H9 (cell line): ENCODE measurements around the gene ARPC4. TPM values are rescaled to one million over a fixed set of nuclear protein-coding genes. Genes with fewer than 3 reads are reported as not detected.

Source experiments
- DNase-seq: peaks from one replicate; pipeline ENCODE4 v3.0.0-alpha.2; 2017
- H2AFZ ChIP-seq: one replicate; pipeline ENCODE4 v1.6.1; 2013; ENCODE audit warnings: mild to moderate bottlenecking, low read length, control low read depth, moderate library complexity
- H2AK5ac ChIP-seq: 2 replicates; pipeline ENCODE4 v1.6.1; 2013; ENCODE audit warnings: low read length, control low read depth, mixed read lengths; ENCODE audit not compliant: insufficient read length
- H2BK120ac ChIP-seq: one replicate; pipeline ENCODE4 v1.6.1; 2013; ENCODE audit warnings: low read depth, mild to moderate bottlenecking, low read length, control low read depth, inconsistent platforms; ENCODE audit not compliant: poor library complexity, severe bottlenecking
- H2BK12ac ChIP-seq: 2 replicates; pipeline ENCODE4 v1.6.1; 2013; ENCODE audit warnings: low read length, control low read depth, mixed read lengths, low read depth; ENCODE audit not compliant: insufficient read length
- H2BK15ac ChIP-seq: 2 replicates; pipeline ENCODE4 v1.6.1; 2013; ENCODE audit warnings: low read depth, low read length, control low read depth
- H2BK20ac ChIP-seq: one replicate; pipeline ENCODE4 v1.6.1; 2013; ENCODE audit warnings: low read depth, mild to moderate bottlenecking, low read length, control low read depth, inconsistent platforms; ENCODE audit not compliant: poor library complexity, severe bottlenecking
- H2BK5ac ChIP-seq: 2 replicates; pipeline ENCODE4 v1.6.1; 2013; ENCODE audit warnings: low read length, control low read depth, mixed read lengths; ENCODE audit not compliant: insufficient read length
- H3K14ac ChIP-seq: 2 replicates; pipeline ENCODE4 v1.6.1; 2013; ENCODE audit warnings: low read length, control low read depth; ENCODE audit not compliant: insufficient read depth
- H3K18ac ChIP-seq: 2 replicates; pipeline ENCODE4 v1.6.1; 2013; ENCODE audit warnings: low read depth, mild to moderate bottlenecking, mixed read lengths, low read length, control low read depth; ENCODE audit not compliant: insufficient read length
- H3K23ac ChIP-seq: 2 replicates; pipeline ENCODE4 v1.6.1; 2013; ENCODE audit warnings: low read length, control low read depth, mixed read lengths, low read depth; ENCODE audit not compliant: insufficient read length
- H3K23me2 ChIP-seq: 2 replicates; pipeline ENCODE4 v1.6.1; 2013; ENCODE audit warnings: low read depth, mild to moderate bottlenecking, mixed read lengths, low read length, control low read depth; ENCODE audit not compliant: insufficient read length, poor library complexity, severe bottlenecking
- H3K27ac ChIP-seq: 2 replicates; pipeline ENCODE4 v1.5.1; 2013; ENCODE audit warnings: low read length, control low read depth, mixed read lengths, low read depth; ENCODE audit not compliant: insufficient read length
- H3K27me3 ChIP-seq: 2 replicates; pipeline ENCODE4 v1.6.1; 2013; ENCODE audit warnings: low read length, control low read depth, inconsistent platforms; ENCODE audit not compliant: insufficient read depth
- H3K4ac ChIP-seq: 2 replicates; pipeline ENCODE4 v1.6.1; 2013; ENCODE audit warnings: low read depth, mild to moderate bottlenecking, control low read depth, inconsistent platforms, low read length, moderate library complexity
- H3K4me1 ChIP-seq: 2 replicates; pipeline ENCODE4 v1.6.1; 2013; ENCODE audit warnings: low read length, control low read depth, inconsistent platforms; ENCODE audit not compliant: insufficient read depth
- H3K4me2 ChIP-seq: 2 replicates; pipeline ENCODE4 v1.6.1; 2013; ENCODE audit warnings: low read length, control low read depth, mixed read lengths; ENCODE audit not compliant: insufficient read length, insufficient read depth
- H3K56ac ChIP-seq: 2 replicates; pipeline ENCODE4 v1.6.1; 2013; ENCODE audit warnings: low read depth, mild to moderate bottlenecking, mixed read lengths, low read length, control low read depth; ENCODE audit not compliant: insufficient read length
- H3K79me1 ChIP-seq: 2 replicates; pipeline ENCODE4 v1.6.1; 2013; ENCODE audit warnings: low read depth, mild to moderate bottlenecking, moderate library complexity, low read length, control low read depth, inconsistent platforms; ENCODE audit not compliant: insufficient read depth, poor library complexity, severe bottlenecking
- H3K79me2 ChIP-seq: 2 replicates; pipeline ENCODE4 v1.6.1; 2013; ENCODE audit warnings: low read length, control low read depth, inconsistent platforms; ENCODE audit not compliant: insufficient read depth
- H3K9ac ChIP-seq: 2 replicates; pipeline ENCODE4 v1.6.1; 2013; ENCODE audit warnings: low read length, control low read depth, mixed read lengths; ENCODE audit not compliant: insufficient read length; ENCODE audit errors: extremely low read depth
- H3K9me3 ChIP-seq: one replicate; pipeline ENCODE4 v1.6.1; 2013; ENCODE audit warnings: low read depth, low read length, inconsistent platforms; ENCODE audit not compliant: control insufficient read depth
- H3T11ph ChIP-seq: one replicate; pipeline ENCODE4 v1.6.1; 2013; ENCODE audit warnings: mild to moderate bottlenecking, low read length, control low read depth, inconsistent platforms
- H4K20me1 ChIP-seq: one replicate; pipeline ENCODE4 v1.6.1; 2013; ENCODE audit not compliant: control insufficient read depth, insufficient read length, insufficient read depth
- H4K5ac ChIP-seq: 2 replicates; pipeline ENCODE4 v1.6.1; 2013; ENCODE audit warnings: low read depth, mild to moderate bottlenecking, mixed read lengths, low read length, control low read depth; ENCODE audit not compliant: insufficient read length
- H4K8ac ChIP-seq: replicated peaks from 2 replicates; pipeline ENCODE4 v1.6.1; 2013; ENCODE audit warnings: low read length, control low read depth, mixed read lengths, low read depth; ENCODE audit not compliant: insufficient read length
- H4K91ac ChIP-seq: 2 replicates; pipeline ENCODE4 v1.6.1; 2013; ENCODE audit warnings: low read depth, mild to moderate bottlenecking, moderate library complexity, mixed read lengths, low read length, control low read depth; ENCODE audit not compliant: insufficient read length
- H3K27ac Mint-ChIP-seq, 3 experiments: 2 replicates in 2 of 3; 3 replicates in 1 of 3; pipeline ENCODE4 v1.8.0; 2020 to 2021; ENCODE audit warnings: mixed read lengths in 3 of 3, mild to moderate bottlenecking in 1 of 3, moderate library complexity in 1 of 3
- H3K27me3 Mint-ChIP-seq: 2 replicates; pipeline ENCODE4 v1.8.0; 2021; ENCODE audit warnings: low read depth, mild to moderate bottlenecking, moderate library complexity, mixed read lengths
- H3K36me3 Mint-ChIP-seq, 3 experiments: 2 replicates in 2 of 3; 3 replicates in 1 of 3; pipeline ENCODE4 v1.8.0; 2020 to 2021; ENCODE audit warnings: low read depth in 3 of 3, mixed read lengths in 3 of 3; ENCODE audit not compliant: insufficient read depth in 1 of 3
- H3K4me1 Mint-ChIP-seq, 2 experiments: 2 replicates each; pipeline ENCODE4 v1.8.0; 2020; ENCODE audit warnings: mixed read lengths in 2 of 2
- H3K4me3 Mint-ChIP-seq, 2 experiments: 2 replicates in 1 of 2; 3 replicates in 1 of 2; pipeline ENCODE4 v1.8.0; 2020 to 2021; ENCODE audit warnings: mild to moderate bottlenecking in 2 of 2, mixed read lengths in 2 of 2, moderate library complexity in 1 of 2
- H3K9me3 Mint-ChIP-seq, 2 experiments: 2 replicates in 1 of 2; 3 replicates in 1 of 2; pipeline ENCODE4 v1.8.0; 2020; ENCODE audit warnings: mild to moderate bottlenecking in 2 of 2, mixed read lengths in 2 of 2, moderate library complexity in 1 of 2
- WGBS: extraction: QIAGEN DNeasy Blood & Tissue Kit; methylation state at CpG from one replicate; pipeline ENCODE4 v1.1.7; 2013; ENCODE audit warnings: missing lambda C conversion rate, low lambda C conversion rate, mixed read lengths; ENCODE audit not compliant: insufficient read length; ENCODE audit errors: extremely low coverage; 5-methylcytosine and 5-hydroxymethylcytosine counted together
- total RNA-seq: library from RNA; stranded (reverse); gene quantifications from 2 replicates; pipeline ENCODE4 v1.2.1, GENCODE V29; 2021
- TF ChIP-seq, protein P1 (sequence below): fragments of 200-600 bp; sonication (generic); conservative IDR thresholded peaks from 3 replicates; pipeline ENCODE4 v1.8.0; 2021; ENCODE audit warnings: antibody characterized with exemption, mild to moderate bottlenecking

The ARPC4 gene
- total RNA-seq, 1 experiment from 2014 or later: 161 TPM

DNA sequence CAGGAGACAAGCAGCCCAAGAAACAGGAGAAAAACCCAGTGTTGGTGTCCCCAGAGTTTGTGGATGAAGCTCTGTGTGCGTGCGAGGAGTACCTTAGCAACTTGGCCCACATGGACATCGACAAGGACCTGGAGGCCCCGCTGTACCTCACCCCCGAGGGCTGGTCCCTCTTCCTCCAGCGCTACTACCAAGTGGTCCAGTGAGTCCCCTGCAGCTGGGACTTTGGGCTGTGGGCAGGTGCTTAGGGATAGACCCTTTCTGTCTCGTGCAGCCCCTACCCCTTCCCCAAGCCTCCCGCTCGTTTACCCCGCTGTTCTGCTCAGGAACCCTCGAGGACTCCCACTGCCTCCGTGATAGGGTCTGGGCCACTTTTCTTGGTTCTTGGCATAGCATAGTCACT lies 27.7 kb downstream of the ARPC4 start:
- Histone ChIP-seq H3K9me3 (no peaks in the 10 kb centered on the region), H3K4ac (no peak overlapping the region), H3K4me1 (no peaks in the 10 kb centered on the region), H2BK5ac (no peak overlapping the region), H4K8ac (no peak overlapping the region), H2AK5ac (no peak overlapping the region), H3K79me2 (no peaks in the 10 kb centered on the region), H4K5ac (no peak overlapping the region), H2BK12ac (no peak overlapping the region), H2BK15ac (no peak overlapping the region), H3K23me2 (no peaks in the 10 kb centered on the region), H2BK120ac (no peak overlapping the region), H3K79me1 (no peaks in the 10 kb centered on the region), H2BK20ac (no peak overlapping the region), H3K56ac (no peak overlapping the region), H3K4me2 (no peak overlapping the region), H3K14ac (no peak overlapping the region), H2AFZ (no peak overlapping the region), H3K27ac (no peak overlapping the region), H4K91ac (no peak overlapping the region), H3T11ph (no peak overlapping the region), H4K20me1 (no peaks in the 10 kb centered on the region), H3K18ac (no peak overlapping the region), H3K27me3 (no peaks in the 10 kb centered on the region), H3K9ac (no peak overlapping the region), H3K23ac (no peak overlapping the region)
- Mint-ChIP-seq H3K36me3 (no peaks in the 10 kb centered on the region; a peak in 1 of 7 replicates), H3K4me1 (peaks cover 13 to 16% of the 10 kb centered on the region in 2 experiments), H3K27me3 (peaks cover 4% of the 10 kb centered on the region), H3K4me3 (no peak overlapping the region), H3K9me3 (no peaks in the 10 kb centered on the region), H3K27ac (no peak overlapping the region)
- TF ChIP-seq, protein P1, sequence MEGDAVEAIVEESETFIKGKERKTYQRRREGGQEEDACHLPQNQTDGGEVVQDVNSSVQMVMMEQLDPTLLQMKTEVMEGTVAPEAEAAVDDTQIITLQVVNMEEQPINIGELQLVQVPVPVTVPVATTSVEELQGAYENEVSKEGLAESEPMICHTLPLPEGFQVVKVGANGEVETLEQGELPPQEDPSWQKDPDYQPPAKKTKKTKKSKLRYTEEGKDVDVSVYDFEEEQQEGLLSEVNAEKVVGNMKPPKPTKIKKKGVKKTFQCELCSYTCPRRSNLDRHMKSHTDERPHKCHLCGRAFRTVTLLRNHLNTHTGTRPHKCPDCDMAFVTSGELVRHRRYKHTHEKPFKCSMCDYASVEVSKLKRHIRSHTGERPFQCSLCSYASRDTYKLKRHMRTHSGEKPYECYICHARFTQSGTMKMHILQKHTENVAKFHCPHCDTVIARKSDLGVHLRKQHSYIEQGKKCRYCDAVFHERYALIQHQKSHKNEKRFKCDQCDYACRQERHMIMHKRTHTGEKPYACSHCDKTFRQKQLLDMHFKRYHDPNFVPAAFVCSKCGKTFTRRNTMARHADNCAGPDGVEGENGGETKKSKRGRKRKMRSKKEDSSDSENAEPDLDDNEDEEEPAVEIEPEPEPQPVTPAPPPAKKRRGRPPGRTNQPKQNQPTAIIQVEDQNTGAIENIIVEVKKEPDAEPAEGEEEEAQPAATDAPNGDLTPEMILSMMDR: no peak
- no peak for DNase-seq
- WGBS: no CpG with 5 or more reads among the region's 12 CpGs
